ENCODE measurements around the gene ATP13A1.

Gene ATP13A1

DNA sequence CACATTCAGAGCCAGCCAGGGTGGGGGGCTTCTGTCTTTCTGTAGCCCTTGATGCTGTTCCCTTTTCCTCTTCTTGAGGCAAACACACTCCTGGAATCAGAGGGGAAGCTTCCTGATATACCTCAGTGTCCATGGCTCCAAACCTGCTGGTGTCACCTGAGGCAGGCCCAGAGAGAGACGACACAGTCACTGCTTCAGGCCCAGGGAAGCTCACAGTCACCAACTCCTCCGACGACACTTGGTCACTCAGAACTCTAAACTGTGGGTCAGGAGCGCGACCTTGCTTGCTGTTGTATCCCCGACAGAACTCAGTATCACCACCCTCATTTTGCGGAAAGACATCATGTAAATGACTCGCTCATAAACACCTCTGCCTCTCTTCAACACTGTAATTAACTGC is 1.1 kb downstream of the ATP13A1 start:
- DNase-seq: no peak

GRCh38 chr19:19661675-19662251 is 1.7 kb downstream of the ATP13A1 start:
- peak; percentile 70 for DNase-seq

- DNase-seq: no peak
Measured at GRCh38 chr19:19661141-19661674, 2.3 kb downstream of the ATP13A1 start.

- no peak for DNase-seq
Measured at GRCh38 chr19:19659646-19660245, 3.7 kb downstream of the ATP13A1 start.

- no peak for DNase-seq
Measured at GRCh38 chr19:19657397-19657783, 6.1 kb downstream of the ATP13A1 start.

- DNase-seq: no peak
Measured at GRCh38 chr19:19656451-19657396, 6.8 kb downstream of the ATP13A1 start.

DNA sequence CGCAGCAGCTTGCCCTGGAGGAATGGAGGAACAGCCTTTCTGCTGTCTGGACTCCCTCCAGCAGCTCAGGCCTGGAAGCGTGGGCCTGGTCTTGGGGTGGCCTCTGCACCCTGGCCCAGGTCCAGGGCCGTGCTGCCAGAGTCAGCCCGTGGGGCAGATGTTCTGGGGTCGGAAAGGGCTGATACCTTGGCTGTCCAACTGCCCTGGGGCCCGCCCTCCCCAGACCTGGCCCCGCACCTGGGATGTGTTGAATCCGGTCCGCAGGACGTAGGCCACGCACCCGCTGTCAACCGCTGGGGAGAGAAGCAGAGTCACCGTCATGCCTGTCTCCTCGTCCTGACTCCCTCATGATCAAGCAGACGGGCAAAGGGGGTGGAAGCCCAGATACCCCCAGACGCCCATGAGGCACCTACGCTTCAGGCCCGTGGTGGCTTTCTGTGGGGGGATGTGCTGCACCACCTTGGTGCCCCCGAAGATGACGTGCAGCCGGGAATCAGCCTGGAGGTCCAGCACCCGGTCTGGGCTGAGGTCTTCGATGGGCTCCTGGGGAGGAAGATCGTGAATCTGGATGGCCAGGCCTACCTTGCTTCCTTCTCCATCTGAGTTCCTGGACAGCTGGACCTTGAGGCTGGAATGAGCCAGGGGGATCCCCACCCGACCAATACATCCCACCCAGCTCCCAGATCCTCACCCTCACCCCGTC is 7.7 kb downstream of the ATP13A1 start:
- DNase-seq: no peak

DNA sequence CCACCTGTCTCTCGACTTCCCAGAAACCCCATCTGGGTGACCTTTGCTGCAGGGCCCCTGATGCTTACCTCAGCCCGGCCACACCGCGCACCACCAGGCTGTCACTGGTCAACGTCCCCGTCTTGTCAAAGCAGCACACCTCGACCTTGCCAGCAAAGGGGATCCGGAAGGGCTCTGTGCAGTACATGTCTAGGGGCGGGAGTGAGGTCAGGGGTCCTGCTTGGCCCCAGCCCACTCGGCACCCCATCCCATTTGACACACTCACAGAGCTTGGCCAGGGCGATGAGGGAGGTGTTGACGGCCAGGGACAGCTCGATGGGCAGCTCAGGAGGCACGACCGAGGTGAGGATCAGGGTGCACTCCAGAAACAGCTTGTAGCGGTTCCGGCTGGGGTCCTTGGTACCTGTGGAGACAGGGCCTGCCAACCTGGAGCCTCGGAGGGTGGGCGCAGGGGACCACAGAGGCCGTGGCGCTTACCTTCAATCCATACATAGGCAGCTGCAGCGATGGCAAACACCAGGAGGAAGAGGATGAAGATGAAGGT is 8.4 kb downstream of the ATP13A1 start:
- DNase-seq: no peak

DNA sequence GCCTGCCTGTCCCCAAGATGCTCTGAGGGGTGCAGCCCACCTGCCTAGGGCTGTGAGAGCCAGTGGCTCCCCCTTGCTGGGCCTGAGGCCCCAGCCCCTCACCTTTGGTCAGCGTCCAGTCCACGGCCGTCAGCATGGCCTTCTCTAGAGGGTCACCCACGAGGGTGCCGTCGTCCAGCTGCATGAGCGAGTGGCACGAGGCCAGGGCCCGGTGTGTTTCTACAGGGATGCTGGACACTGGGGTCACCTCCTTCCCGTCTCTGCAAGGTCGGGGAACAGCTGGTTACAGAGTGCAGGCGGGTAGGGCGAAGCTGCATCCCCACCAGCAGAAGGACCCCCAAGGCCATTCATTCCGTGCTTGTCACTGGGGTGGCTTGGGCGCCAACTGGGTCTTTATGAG is 9.0 kb downstream of the ATP13A1 start:
- no peak for DNase-seq

- no peak for DNase-seq
Measured at GRCh38 chr19:19653597-19654147, 9.8 kb downstream of the ATP13A1 start.

DNA sequence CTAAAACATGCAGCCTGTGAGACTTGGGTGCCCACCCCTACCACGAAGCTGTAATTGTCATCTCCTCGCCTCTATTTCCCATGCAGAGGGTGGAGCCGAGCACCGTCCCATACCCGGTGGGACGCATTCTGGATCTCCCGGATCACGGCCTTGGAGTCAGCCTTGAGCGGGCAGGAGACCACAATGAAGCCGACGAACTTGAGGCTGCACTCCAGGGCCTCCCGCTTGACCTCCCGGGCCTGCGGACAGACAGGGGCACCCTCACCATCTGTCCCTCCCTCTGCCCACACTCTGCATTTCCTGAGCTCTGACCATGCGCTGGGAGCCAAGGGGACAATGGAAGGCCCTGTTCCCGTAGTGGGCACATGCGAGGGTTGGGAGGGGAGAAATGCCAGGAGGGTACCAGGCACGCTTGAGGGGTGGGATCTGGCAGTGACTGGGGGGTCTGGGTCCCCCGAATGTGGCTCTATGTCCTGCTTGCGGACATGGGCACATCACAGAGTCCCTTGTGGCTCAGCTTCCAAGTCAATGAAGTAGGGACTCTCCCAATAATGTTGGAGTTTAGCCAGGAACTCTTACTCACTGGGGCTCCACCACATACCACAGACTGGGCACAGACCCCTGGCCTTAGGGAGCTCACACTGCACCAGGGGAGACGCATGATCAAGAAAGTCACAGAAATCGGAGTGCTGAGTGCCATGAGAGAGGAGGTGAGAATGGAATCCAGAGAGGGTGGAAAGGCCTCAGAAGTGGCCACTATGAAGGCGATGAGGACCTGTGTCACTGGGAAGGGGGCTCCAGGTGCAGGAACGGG is 10.8 kb downstream of the ATP13A1 start:
- no peak for DNase-seq

DNA sequence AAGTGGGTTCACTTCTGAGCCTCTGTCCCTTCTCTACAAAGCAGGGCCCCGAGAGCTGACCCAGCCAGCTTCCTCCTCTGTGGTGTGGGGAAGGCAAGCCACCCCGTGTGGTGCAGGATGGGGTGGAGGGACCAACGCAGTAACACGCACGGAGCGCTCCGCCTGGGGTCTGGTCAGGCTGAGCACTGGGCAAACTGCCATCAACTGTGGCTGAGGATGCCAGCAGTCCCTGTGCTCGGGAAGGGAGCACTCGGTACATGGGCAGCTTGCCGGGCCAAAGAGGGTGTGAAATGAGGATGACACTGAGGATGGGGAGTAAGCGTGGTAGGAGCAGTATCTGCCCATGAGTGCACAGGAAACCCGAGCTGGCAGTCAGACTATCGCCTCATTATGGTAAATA is 12.4 kb downstream of the ATP13A1 start:
- no peak for DNase-seq

DNA sequence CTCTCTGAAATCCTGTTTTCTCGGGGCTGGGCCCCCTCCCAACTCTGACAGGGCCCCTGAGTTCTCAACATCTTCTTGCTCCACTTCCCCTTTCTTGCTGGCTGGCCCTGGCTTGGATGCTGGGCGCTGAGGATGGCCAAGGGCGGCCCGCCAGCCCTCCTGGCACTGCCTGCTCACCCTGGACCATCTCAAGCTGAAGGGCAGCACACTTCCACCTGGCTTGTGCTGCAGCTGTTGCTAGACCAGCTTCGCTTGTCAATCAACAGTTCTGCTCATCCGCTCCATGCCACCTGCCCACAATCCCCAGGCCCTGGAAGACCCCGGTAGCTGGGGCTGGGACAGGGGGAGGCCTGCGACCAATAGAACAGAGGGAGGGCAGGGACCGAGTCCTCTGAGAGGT is 13.1 kb downstream of the ATP13A1 start:
- no peak for DNase-seq

- DNase-seq: no peak
Measured at GRCh38 chr19:19649580-19649995, 13.9 kb downstream of the ATP13A1 start.

DNA sequence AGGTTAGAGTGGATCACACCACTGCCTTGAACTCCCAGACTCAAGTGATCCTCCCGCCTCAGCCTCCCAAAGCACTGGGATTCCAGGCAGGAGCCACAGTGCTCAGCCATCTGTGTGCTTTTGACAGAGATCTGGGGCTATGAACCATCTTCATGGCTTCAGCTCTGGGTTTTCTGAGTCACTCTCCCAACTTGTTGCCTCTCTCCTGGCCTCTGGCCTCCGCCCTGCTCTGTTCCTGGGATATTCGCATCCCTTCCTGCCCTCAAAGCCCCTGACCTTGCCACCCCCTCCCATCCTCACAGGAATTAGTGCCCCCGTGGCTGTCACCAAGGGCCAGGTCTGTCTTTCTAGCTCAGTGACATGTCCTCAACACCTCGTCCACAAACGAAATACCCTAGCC is 14.3 kb downstream of the ATP13A1 start:
- DNase-seq: no peak

DNA sequence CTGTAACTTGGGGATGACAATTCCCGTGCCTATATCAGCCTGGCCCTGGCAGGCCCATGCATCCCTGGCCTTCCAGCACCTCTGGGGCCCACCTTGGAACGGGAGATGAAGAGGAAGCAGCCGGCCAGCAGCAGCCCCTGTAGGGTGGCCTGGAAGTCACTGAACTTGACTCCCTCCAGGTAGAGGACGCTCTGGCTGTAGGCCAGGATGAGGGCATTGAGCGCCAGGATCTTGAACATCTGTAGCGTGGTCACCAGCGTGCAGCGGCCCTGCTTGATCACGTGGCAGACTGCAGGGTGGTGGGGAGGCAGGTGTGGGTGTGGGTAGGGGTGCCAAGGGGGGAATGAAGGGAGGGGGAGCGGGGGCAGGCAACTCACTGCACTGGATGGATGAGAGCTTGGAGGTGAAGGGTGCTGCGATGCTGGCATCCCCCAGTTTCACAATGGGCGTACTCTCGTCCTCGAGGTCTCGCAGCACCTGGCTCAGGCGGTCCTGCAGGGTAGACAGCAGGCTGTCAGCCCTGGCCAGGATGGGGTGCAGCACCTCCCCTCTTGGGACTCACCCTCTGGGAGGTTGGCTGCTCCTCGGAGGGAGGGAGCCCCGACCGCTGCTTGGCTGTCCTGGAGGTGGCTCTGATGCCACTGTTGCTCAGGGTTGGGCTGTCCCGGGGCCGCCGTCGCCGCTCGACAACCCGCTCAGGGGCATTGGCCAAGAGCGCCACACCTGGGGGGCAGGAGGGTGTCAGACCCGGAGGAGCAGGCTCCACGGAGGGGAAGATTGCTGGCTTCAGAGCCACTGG is 16.2 kb downstream of the ATP13A1 start:
- no peak for DNase-seq

DNA sequence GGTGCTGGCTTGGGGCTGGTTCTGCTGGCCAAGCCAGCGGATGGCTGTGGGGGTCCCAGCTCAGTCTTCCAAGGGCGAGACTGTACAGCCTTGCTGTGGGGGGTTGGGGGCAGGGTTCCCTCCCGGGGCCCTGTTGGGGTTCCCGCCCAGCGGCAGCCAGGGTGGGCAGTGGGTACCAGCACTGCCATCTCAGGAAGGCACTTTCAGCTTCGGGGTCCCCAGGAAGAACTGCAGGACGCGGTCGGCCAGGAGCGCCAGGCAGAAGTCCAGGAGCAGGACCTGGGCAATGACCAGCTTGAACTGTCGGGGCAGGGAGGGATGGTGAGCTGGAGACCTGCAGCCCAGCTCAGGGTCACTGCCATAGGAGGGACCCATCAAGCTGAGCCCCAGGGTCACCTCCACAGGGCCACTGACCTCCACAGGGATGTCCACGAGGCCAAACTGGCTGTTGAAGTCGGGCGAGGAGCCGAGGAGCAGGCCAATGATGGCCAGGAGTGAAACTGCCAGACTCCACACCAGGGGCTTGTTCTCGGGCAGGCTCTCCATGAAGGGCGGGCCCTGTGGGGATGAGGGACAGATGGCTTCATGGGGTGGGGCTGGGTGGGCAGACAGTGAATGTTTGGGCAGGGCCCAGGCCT is 18.1 kb downstream of the ATP13A1 start:
- DNase-seq: no peak

DNA sequence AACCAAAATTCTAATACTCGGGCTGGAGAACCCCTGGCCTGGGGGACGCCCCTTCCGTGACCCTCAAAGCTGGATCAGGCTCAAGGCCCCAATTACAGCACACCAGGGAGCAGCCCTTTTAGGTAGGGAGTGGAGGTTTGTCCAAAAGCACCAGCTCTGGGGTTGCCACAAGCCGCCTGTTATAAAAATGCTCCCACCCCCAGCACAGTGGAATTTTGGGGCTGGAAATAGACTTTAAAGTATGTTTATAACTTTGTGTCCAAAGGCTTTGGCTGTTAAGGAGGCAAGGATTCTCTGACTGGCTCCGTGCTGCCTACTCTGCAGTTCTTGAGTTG is 19.5 kb downstream of the ATP13A1 start:
- DNase-seq: no peak

GRCh38 chr19:19643158-19644053 is 20.1 kb downstream of the ATP13A1 start, which contains the start of gene GMIP:
Gene GMIP, minus strand, starts transcription at chr19:19643657. Its CDS starts 128 bp downstream, at chr19:19643529.
- peak; percentile 90 for DNase-seq

Data from CD4-positive, alpha-beta T cell treated with Interleukin-10 for 1 hour (primary cell).